Loucy (cell line): ENCODE results near the gene S1PR2.

ENCODE experiments used
- CTCF ChIP-seq: fragments of 200-600 bp; sonication (generic); conservative IDR thresholded peaks from 2 replicates; pipeline ENCODE4 v1.5.1; 2014; ENCODE audit warnings: mild to moderate bottlenecking, antibody characterized with exemption, low read length
- EZH2phosphoT487 ChIP-seq: fragments of 200-600 bp; IDR thresholded peaks from 2 replicates; pipeline ENCODE4 v1.6.1; 2018; ENCODE audit warnings: antibody characterized with exemption, mild to moderate bottlenecking, moderate library complexity, borderline replicate concordance

DNA sequence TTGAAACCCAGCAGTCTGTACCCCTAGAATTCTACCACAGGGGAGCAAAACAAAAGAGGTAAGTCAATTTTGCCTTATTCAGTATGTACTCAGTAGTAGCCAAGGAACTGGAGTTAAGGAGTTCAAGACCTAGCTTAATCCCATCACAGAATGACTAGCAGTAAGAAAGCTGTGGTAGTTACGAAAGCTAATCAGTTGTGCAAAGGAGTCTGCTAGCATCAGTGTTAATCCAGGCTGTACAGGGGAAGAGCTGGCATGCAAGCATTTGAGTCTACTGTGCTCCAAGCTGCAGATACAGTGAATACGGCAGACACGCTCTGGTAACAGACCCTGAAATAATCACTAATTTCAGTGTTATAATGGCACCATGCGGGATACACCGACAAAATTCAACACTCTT is 41.1 kb downstream of the S1PR2 start:
- TF ChIP-seq CTCF = no peak
- no peak for TF ChIP-seq EZH2phosphoT487
